GM12891 (cell line): Measurements from ENCODE around the gene PRPF39. TPM values are rescaled to one million over a fixed set of nuclear protein-coding genes. Genes with fewer than 3 reads are reported as not detected.
A peak's percentile ranks its signal among the peaks of the same experiment; 100 is the strongest.

Source experiments
- DNase-seq: peaks from one replicate; pipeline ENCODE4 v3.0.0; 2011; ENCODE audit warnings: low spot score; ENCODE audit not compliant: insufficient read length
- FAIRE-seq: peaks from 2 replicates; lab custom pipeline; 2011; peaks lifted over from hg19 to GRCh38; lab: Jason Lieb, UNC
- PAX5 ChIP-seq: IDR thresholded peaks from 2 replicates; pipeline ENCODE4 v1.6.1; 2011; ENCODE audit warnings: low read length, moderate library complexity, mild to moderate bottlenecking; ENCODE audit not compliant: insufficient read depth, severe bottlenecking
- POLR2A ChIP-seq: IDR thresholded peaks from 2 replicates; pipeline ENCODE4 v1.6.1; 2011; ENCODE audit warnings: low read depth, low read length, control low read depth
- POLR2AphosphoS5 ChIP-seq: IDR thresholded peaks from 2 replicates; pipeline ENCODE4 v1.6.1; 2011; ENCODE audit warnings: low read depth, low read length, control low read depth
- POU2F2 ChIP-seq: IDR thresholded peaks from 2 replicates; pipeline ENCODE4 v1.6.1; 2011; ENCODE audit warnings: low read depth, mild to moderate bottlenecking, control low read depth, low read length, moderate library complexity
- SPI1 ChIP-seq: IDR thresholded peaks from 2 replicates; pipeline ENCODE4 v1.6.1; 2011; ENCODE audit warnings: low read depth, low read length, control low read depth
- TAF1 ChIP-seq: IDR thresholded peaks from 2 replicates; pipeline ENCODE4 v1.6.1; 2011; ENCODE audit warnings: low read depth, low read length, control low read depth
- polyA plus RNA-seq: library from polyadenylated mRNA; unstranded; fragments of >200 nt; gene quantifications from one replicate; pipeline ENCODE4 v1.2.1, GENCODE V29; 2012; ENCODE audit warnings: low read depth, missing spikeins, inconsistent platforms; ENCODE audit not compliant: missing spikeins

The PRPF39 gene
- polyA plus RNA-seq, result 19.9 TPM

- TF ChIP-seq PAX5, result no peak
- no peak for TF ChIP-seq POU2F2
- peak; percentile 95 for TF ChIP-seq POLR2AphosphoS5
- no peak for TF ChIP-seq SPI1
- peak; percentile 92 for TF ChIP-seq POLR2A
- TF ChIP-seq TAF1, result peak; percentile 52; the same call in 1 of the 2 replicates
- peak; percentile 92 for FAIRE-seq
- peak; percentile 93 for DNase-seq
These were observed at the start of gene PRPF39 for GRCh38 chr14:45083976-45084722. PRPF39 (plus strand) TSS chr14:45084116; CDS start chr14:45095240, 11,124 bp downstream.

DNA sequence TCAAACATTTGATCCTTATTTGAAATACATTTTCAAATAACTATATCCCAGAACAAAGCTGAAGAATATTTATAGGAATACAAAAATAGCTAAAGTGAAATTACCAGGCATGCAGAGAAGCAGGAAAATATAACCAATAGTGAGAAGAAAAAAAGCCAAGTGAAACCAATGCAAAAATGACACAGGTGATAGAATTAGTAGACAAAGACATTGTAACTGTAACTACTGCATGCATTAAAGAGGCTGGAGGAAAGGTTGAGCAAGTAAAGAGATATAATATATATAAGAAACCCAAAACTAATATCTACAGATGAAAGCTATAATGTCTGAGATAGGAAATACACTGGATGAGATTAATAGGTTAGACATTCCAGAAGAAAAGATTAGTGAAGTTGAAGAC is 49.2 kb upstream of the PRPF39 start:
- FAIRE-seq (no peak), DNase-seq (no peak)
- TF ChIP-seq TAF1, result no peak
- no peak for TF ChIP-seq SPI1
- no peak for TF ChIP-seq POLR2A
- no peak for TF ChIP-seq POU2F2
- TF ChIP-seq PAX5, result no peak
- TF ChIP-seq POLR2AphosphoS5, result no peak

DNA sequence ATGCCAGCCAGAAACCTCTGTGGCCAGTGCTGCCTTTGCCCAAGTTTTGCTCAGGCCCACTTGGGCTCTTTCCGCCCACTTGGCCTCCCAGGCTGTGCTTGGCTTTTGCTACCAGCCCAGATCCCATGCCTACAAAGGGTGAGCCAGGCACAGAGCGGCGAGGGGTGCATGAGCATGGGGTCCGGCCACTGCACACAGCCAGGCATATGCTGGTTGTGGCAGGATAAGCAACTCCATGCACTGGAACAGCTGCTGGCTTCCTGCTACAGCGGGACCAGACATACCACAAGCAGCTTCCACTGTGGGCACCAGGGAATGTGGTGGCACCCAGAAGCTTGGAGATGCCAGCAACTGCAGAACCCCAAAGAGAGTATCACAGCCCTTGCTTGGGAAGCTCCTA is 45.7 kb upstream of the PRPF39 start:
- TF ChIP-seq SPI1, result no peak
- no peak for TF ChIP-seq PAX5
- TF ChIP-seq POLR2A, result no peak
- TF ChIP-seq POU2F2, result no peak
- no peak for TF ChIP-seq TAF1
- TF ChIP-seq POLR2AphosphoS5, result no peak
- FAIRE-seq (no peak), DNase-seq (no peak)

DNA sequence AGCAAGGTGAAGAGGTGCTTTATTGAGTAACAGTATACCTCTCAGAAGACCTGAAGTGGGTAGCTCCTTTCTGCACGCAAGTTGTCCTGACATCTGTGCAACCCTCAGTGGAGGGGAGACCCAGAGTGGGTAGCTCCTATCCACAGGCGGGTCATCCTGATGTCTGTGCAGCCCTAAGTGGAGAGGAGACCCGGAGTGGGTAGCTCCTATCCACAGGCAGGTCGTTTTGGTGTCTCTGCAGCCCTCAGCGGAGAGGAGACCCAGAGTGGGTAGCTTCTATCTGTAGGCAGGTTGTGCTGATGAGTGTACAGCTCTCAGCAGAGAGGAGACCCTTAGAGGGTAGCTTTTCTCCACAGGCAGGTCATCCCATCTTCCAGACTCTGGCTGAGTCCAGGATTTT is 45.1 kb upstream of the PRPF39 start:
- DNase-seq (no peak), FAIRE-seq (no peak)
- TF ChIP-seq TAF1 (no peak), POLR2AphosphoS5 (no peak)

DNA sequence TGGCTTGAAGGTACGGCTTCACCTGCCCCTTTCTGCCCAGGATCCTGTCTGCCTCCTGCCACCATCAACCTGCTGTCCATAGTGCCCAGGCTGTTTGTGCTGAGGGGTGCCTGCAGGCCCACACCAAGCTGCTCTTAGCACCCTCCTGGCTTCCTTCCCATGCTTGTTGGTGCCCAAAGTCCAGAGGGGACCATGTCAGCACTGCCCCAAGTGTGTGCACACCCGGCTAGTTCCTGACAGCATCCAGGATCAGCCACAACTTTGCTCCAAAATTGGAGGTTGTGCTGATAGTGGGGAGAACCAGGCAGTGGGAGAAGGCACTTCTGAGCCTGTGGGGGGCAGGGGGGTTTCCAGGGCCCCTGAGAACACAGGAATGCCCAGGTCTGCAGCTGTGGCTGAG is 44.5 kb upstream of the PRPF39 start:
- FAIRE-seq, result no peak
- DNase-seq, result no peak
- TF ChIP-seq SPI1 (no peak), POLR2AphosphoS5 (no peak), PAX5 (no peak), POU2F2 (no peak), POLR2A (no peak), TAF1 (no peak)

GRCh38 chr14:45041641-45042040 is 42.3 kb upstream of the PRPF39 start:
- TF ChIP-seq POLR2A, result no peak
- no peak for TF ChIP-seq SPI1
- no peak for TF ChIP-seq POLR2AphosphoS5
- TF ChIP-seq PAX5, result no peak
- TF ChIP-seq TAF1, result no peak
- TF ChIP-seq POU2F2, result no peak
- DNase-seq, result no peak
- FAIRE-seq, result no peak

DNA sequence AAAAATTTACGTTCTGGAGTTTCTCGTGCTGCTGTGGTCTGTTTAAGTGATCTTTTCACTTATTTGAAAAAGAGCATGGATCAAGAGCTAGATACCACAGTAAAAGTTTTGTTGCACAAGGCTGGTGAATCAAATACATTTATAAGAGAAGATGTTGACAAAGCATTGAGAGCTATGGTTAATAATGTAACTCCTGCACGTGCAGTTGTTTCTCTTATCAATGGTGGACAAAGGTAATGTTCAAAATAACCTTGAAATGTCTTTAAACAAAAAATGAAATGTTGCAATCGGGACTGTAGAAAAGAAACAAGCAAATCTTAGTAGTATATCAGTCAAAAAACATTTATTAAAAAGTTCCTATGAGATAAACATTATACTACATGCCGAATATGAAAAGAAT is 39.3 kb upstream of the PRPF39 start:
- no peak for FAIRE-seq
- no peak for TF ChIP-seq SPI1
- TF ChIP-seq POLR2A, result no peak
- no peak for TF ChIP-seq POLR2AphosphoS5
- TF ChIP-seq POU2F2, result no peak
- no peak for TF ChIP-seq PAX5
- DNase-seq, result no peak

GRCh38 chr14:45048385-45048784 is 35.5 kb upstream of the PRPF39 start:
- FAIRE-seq (no peak), DNase-seq (no peak)
- no peak for TF ChIP-seq TAF1
- TF ChIP-seq PAX5, result no peak
- no peak for TF ChIP-seq SPI1
- no peak for TF ChIP-seq POLR2A
- TF ChIP-seq POU2F2, result no peak
- no peak for TF ChIP-seq POLR2AphosphoS5

- no peak for TF ChIP-seq PAX5
- no peak for TF ChIP-seq TAF1
- no peak for TF ChIP-seq POLR2AphosphoS5
- no peak for TF ChIP-seq POU2F2
- DNase-seq (no peak), FAIRE-seq (no peak)
These were observed 32.7 kb upstream of the PRPF39 start for GRCh38 chr14:45051180-45051579.

DNA sequence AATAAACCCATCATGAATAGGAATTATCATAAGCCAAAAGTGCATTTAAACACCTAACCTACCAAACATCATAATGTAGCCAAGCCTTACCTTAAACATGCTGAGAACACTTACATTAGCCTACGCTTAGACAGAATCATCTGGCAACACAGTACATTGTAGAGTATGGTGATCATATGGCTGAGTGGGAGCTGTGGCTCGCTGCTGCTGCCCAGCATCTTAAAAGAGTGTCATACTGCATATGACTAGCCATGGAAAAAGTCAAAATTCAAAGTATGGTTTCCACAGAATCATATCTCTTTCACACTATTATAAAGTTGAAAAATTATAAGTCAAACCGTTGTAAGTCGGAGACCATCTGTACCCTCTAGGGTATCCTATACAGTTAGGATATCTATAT is 32.0 kb upstream of the PRPF39 start:
- DNase-seq (no peak), FAIRE-seq (no peak)
- no peak for TF ChIP-seq TAF1
- no peak for TF ChIP-seq POU2F2
